ENCODE measurements around the gene PSD2. TPM values are rescaled to one million over a fixed set of nuclear protein-coding genes. Genes with fewer than 3 reads are reported as not detected.

PSD2 gene
- total RNA-seq, 1 experiment from 2014 or later = 0.22 TPM

GRCh38 chr5:139797856-139798510 is 2.4 kb downstream of the PSD2 start:
- Histone ChIP-seq H3K9ac (ENCODE audit: extremely low read depth, insufficient read length, low read length) (no peak overlapping the region), H3K56ac (ENCODE audit: insufficient read length, low read depth, low read length) (no peak overlapping the region), H3K27me3 (ENCODE audit: insufficient read depth, low read length) (peaks cover 43% of the 10 kb centered on the region), H3T11ph (ENCODE audit: low read length) (no peak overlapping the region), H3K23me2 (ENCODE audit: insufficient read length, low read depth, low read length, poor library complexity, severe bottlenecking) (peaks cover 5% of the 10 kb centered on the region), H3K23ac (ENCODE audit: insufficient read length, low read depth, low read length) (no peak overlapping the region), H2BK20ac (ENCODE audit: low read depth, low read length, poor library complexity, severe bottlenecking) (no peak overlapping the region), H2BK120ac (ENCODE audit: low read depth, low read length, poor library complexity, severe bottlenecking) (no peak overlapping the region), H4K20me1 (ENCODE audit: control insufficient read depth, insufficient read depth, insufficient read length) (no peaks in the 10 kb centered on the region), H2BK12ac (ENCODE audit: insufficient read length, low read depth, low read length) (no peak overlapping the region), H4K91ac (ENCODE audit: insufficient read length, low read depth, low read length) (no peak overlapping the region), H2BK15ac (ENCODE audit: low read depth, low read length) (no peak overlapping the region), H3K9me3 (ENCODE audit: control insufficient read depth, low read depth, low read length) (no peaks in the 10 kb centered on the region), H2AFZ (ENCODE audit: low read length) (no peak overlapping the region), H4K5ac (ENCODE audit: insufficient read length, low read depth, low read length) (no peak overlapping the region), H3K79me2 (ENCODE audit: insufficient read depth, low read length) (no peaks in the 10 kb centered on the region), H2AK5ac (ENCODE audit: insufficient read length, low read length) (no peak overlapping the region), H4K8ac (replicated peaks; ENCODE audit: insufficient read length, low read depth, low read length) (no peak overlapping the region), H3K4me2 (ENCODE audit: insufficient read depth, insufficient read length, low read length) (no peak overlapping the region), H3K18ac (ENCODE audit: insufficient read length, low read depth, low read length) (no peak overlapping the region), H3K4me1 (ENCODE audit: insufficient read depth, low read length) (no peaks in the 10 kb centered on the region), H3K27ac (ENCODE audit: insufficient read length, low read depth, low read length) (no peak overlapping the region), H3K4ac (ENCODE audit: low read depth, low read length) (no peak overlapping the region), H2BK5ac (ENCODE audit: insufficient read length, low read length) (no peak overlapping the region), H3K79me1 (ENCODE audit: insufficient read depth, low read depth, low read length, poor library complexity, severe bottlenecking) (no peaks in the 10 kb centered on the region), H3K14ac (ENCODE audit: insufficient read depth, low read length) (no peak overlapping the region)
- WGBS (ENCODE audit: extremely low coverage, insufficient read length, low lambda C conversion rate) = no CpG with 5 or more reads among the region's 9 CpGs
- Mint-ChIP-seq H3K9me3 (no peaks in the 10 kb centered on the region; a peak in 2 of 5 replicates), H3K27ac (no peak overlapping the region), H3K36me3 (ENCODE audit: insufficient read depth in 1 of 3, low read depth in 3 of 3) (no peaks in the 10 kb centered on the region; a peak in 1 of 7 replicates), H3K4me1 (peaks cover 4 to 6% of the 10 kb centered on the region in 2 experiments; a peak in 3 of 4 replicates), H3K27me3 (ENCODE audit: low read depth) (peaks cover 96% of the 10 kb centered on the region), H3K4me3 (no peak overlapping the region; a peak in 1 of 5 replicates)
- TF ChIP-seq CTCF (conservative IDR thresholded peaks at IDR 0.05) = no peak
- no peak for DNase-seq

Measured in H9 (cell line).